Measurements from ENCODE around the gene C10orf143.

- TF ChIP-seq POLR2A (IDR thresholded peaks at IDR 0.05; ENCODE audit: low read depth, low read length) (no peak), MAFK (IDR thresholded peaks at IDR 0.05; ENCODE audit: low read depth, low read length) (no peak), SMC3 (IDR thresholded peaks at IDR 0.05; ENCODE audit: low read depth, low read length) (no peak)
- TF ChIP-seq, protein P1, sequence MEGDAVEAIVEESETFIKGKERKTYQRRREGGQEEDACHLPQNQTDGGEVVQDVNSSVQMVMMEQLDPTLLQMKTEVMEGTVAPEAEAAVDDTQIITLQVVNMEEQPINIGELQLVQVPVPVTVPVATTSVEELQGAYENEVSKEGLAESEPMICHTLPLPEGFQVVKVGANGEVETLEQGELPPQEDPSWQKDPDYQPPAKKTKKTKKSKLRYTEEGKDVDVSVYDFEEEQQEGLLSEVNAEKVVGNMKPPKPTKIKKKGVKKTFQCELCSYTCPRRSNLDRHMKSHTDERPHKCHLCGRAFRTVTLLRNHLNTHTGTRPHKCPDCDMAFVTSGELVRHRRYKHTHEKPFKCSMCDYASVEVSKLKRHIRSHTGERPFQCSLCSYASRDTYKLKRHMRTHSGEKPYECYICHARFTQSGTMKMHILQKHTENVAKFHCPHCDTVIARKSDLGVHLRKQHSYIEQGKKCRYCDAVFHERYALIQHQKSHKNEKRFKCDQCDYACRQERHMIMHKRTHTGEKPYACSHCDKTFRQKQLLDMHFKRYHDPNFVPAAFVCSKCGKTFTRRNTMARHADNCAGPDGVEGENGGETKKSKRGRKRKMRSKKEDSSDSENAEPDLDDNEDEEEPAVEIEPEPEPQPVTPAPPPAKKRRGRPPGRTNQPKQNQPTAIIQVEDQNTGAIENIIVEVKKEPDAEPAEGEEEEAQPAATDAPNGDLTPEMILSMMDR (conservative IDR thresholded peaks at IDR 0.05; ENCODE audit: low read depth, low read length) = no peak
Observed at GRCh38 chr10:130137659-130138478, 27.2 kb upstream of the C10orf143 start.
